GM18517 (cell line): ENCODE results near the gene KRTAP4-2.
"Not testable (repeated sequence)": the region's sequence is repeated elsewhere in the genome, so short reads cannot be mapped to it uniquely, and the experiment has no call there.

Source experiments
- ATAC-seq: cut with Tn5 transposase; IDR thresholded peaks from one replicate; pipeline ENCODE4 v1.9.1; 2021; ENCODE audit warnings: mild to moderate bottlenecking, moderate library complexity; ENCODE audit not compliant: unreplicated experiment

KRTAP4-2 gene

GRCh38 chr17:41177727-41178271 lies at the start of gene KRTAP4-2:
Gene KRTAP4-2 (minus strand): TSS chr17:41178221. CDS start chr17:41178164, 57 bp downstream.
- ATAC-seq = no peak

GRCh38 chr17:41226598-41227095 lies 48.6 kb upstream of the KRTAP4-2 start, which contains the start of gene KRTAP9-2:
Gene KRTAP9-2 (plus strand): TSS chr17:41226648. CDS start chr17:41226655, 7 bp downstream.
- not testable (repeated sequence) for ATAC-seq

- ATAC-seq = no peak
Measured at GRCh38 chr17:41226051-41226450, 48.0 kb upstream of the KRTAP4-2 start.

GRCh38 chr17:41223821-41224220 lies 45.8 kb upstream of the KRTAP4-2 start:
- ATAC-seq = no peak

- ATAC-seq = no peak
Measured at GRCh38 chr17:41215681-41216080, 37.7 kb upstream of the KRTAP4-2 start.

DNA sequence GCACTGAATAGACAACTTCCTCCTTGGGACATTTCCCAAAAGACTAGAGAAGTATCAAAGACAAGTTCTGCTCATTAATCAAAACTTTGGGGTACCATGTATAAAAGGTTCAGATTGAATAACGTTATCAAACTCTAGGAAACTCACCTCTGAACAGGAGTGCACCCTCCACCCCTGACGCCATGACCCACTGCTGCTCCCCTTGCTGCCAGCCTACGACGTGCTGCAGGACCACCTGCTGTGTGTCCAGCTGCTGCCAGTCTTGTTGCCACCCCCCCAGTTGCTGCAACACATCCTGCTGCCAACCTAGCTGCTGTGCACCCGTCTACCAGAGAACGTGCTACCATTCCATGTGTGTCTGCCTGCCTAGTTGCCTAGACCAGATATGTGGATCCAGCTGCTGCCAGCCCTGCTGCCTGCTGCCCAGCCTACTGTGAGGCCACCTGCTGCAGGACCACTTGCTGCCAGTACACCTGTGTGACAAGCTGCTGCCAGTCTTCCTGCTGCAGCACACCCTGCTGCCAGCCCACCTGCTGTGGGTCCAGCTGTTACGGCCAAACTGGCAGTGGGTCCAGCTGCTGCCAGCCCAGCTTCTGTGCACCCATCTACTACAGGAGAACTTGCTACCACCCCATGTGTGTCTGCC lies 34.6 kb upstream of the KRTAP4-2 start:
- no peak for ATAC-seq

DNA sequence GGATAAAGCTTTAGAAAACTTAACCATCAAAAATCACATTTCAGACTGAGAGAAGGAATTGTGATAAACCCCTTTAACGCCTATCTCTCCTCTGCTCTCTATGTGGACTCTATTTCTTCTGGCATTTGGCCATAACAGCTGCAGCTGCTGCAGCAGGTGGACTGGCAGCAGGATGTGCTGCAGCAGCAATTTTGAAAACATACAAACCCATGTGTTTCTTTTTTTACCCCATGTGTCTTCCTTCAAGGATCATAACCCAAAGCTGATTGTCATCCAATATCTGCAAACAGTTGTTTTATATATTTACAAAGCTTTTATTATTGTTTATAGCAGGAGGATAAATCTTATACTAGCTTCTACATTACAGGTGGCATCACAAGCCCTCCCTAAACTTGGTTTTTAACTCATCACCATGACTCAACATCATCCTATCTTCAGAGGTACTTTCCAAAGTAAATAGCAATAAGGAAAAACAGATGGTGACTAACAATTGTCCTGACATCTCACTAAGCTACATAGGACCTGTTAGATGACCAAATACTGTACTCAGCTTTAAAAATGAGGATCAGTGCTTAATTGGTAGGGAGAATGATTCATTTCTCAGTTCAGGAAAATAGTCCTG lies 33.9 kb upstream of the KRTAP4-2 start:
- no peak for ATAC-seq

DNA sequence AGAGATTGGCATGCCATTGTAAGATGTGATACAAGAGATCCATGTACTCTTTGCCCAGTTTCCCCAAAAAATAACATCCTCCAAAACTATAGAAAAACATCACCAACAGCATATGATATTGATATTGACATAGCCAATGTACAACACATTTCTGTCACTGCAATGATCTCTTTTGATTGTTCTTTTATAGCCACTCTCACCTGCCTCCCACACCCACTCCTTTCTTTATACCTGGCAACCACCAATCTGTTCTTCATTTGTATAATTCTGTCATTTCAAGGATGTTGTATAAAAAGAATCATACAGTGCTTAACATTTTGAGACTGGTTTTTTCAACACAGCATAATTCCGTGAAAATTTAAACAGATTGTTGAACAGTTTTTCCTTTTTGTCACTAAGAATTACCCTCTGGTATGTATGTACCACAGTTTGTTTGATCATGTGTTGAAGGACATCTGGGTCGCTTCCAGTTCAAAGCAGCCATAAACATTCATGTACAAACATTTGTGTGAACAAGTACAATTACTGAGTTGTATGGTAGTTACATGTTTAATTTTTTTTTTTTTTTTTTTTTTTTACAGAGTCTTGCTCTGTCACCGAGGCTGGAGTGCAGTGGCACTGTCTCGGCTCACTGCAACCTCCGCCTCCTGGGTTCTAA lies 21.5 kb upstream of the KRTAP4-2 start:
- no peak for ATAC-seq

- ATAC-seq = no peak
Measured at GRCh38 chr17:41196068-41196467, 18.0 kb upstream of the KRTAP4-2 start.

DNA sequence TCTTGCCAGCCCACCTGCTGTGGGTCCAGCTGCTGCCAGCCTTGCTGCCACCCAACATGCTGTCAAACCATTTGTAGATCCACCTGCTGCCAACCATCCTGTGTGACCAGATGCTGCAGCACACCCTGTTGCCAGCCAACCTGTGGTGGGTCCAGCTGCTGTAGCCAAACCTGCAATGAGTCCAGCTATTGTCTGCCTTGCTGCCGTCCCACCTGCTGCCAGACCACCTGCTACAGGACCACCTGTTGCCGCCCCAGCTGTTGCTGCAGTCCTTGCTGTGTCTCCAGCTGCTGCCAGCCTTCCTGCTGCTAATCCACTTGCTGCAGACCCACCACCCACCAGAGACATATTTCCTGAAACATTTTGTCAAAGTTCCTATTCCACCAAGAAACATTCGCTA lies 12.3 kb upstream of the KRTAP4-2 start:
- ATAC-seq = no peak

- not testable (repeated sequence) for ATAC-seq
Measured at GRCh38 chr17:41189837-41190318, 11.9 kb upstream of the KRTAP4-2 start, which contains the start of gene KRTAP9-1. Gene KRTAP9-1 (plus strand): TSS chr17:41189887. CDS start chr17:41189887, 0 bp downstream.

GRCh38 chr17:41186872-41187271 lies 8.9 kb upstream of the KRTAP4-2 start:
- no peak for ATAC-seq

DNA sequence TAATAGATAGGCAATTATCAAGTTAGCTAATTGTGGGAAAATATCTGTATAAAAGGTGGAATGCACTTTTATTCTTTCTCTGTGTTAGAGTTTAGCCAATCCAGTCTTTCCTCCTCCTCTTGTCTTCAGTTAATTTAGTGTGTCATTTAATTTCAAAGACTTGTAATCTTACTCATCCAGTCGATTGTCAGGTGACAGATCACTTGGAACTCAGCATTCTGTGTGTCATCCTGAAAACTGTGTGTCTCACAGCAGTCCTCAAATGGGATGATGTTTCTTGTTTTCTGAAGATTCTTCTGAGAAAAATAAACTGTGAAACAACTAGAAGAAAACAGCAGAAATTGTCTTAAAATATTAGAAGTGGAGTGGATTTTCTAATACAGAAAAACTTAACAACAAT lies 7.0 kb upstream of the KRTAP4-2 start:
- no peak for ATAC-seq

DNA sequence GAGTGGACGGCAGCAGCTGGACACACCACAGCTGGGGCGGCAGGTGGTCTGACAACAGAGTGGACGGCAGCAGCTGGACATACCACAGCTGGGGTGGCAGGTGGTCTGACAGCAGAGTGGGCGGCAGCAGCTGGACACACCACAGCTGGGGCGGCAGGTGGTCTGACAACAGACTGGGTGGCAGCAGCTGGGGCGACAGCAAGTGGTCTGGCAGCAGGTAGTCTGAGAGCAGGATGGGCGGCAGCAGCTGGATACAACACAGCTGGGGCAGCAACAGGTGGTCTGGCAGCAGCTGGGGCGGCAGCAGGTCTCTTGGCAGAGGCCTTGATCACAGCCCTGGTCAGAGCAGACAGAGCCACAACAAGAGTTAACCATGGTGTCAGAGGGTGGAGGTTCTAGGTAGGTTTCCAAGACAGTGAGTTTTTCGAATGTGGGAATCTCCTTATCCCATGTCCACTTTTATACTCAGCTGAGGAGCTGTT lies 6.5 kb upstream of the KRTAP4-2 start, which contains the start of gene KRTAP4-1:
TSS of gene KRTAP4-1 (minus strand) at position 432 of the 482 bp plus-strand sequence. CDS start at position 375, 57 bp downstream.
- ATAC-seq = no peak

DNA sequence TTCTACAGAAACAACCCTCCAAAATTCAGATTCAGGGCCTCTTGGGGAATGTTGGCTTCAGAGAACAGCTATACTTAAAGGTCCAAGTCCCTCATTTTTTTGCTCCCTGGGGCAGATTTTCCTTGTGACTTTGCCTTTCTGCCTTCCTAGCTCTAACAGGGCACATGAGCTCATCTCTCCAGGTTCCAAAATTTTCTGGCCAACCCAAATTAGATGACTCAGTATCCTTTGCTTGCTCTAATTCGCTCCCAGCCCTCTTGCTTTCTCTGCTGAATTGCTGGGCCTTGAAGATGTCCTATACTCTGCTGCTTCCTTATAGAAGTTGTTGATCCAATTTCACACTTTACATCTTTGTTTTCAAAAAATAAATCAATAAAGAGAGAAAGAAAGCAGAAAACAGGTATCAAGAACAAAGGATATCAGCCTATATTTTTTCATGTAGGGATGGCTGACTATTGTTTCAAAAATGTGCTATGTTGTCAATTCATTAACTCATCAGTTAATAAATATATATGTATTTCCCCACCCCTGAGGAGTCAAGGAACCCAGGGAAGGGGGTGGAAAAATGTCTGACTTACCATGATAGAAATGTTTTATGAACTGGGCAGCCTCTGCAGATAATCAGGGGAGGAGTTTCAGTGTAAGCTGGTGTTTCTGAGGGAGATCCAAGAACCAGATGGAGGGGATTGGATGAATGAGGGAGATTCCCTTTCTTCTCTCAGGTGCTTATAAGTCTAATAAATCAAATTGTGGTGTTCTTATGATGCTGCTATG lies 1.0 kb upstream of the KRTAP4-2 start:
- no peak for ATAC-seq

- no peak for ATAC-seq
Measured at GRCh38 chr17:41178341-41178740, 320 bp upstream of the KRTAP4-2 start.

GRCh38 chr17:41176744-41177387 lies 1.2 kb downstream of the KRTAP4-2 start:
- ATAC-seq = no peak

DNA sequence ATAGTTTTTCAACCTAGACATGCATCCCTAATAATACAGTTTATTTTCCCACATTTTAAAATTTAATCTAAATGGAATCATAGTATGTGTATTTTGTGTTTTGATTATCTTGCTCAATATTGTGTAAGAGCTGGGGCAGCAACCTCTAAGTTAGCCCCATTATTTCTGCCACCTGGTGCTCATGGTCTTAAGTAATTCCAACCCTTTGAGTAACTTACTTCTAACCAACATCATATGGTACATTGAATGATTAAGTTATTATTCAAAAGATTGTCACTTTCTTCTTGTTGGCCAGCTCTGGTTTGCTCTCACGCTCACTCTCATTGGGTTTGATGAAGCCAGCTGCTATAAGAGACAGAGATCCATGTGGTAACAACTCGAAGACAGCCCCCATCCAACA lies 6.1 kb downstream of the KRTAP4-2 start:
- no peak for ATAC-seq

GRCh38 chr17:41168121-41168520 lies 9.9 kb downstream of the KRTAP4-2 start, which contains the start of gene KRTAP4-3:
Gene KRTAP4-3 (minus strand): TSS chr17:41168221. CDS start chr17:41168172, 49 bp downstream.
- no peak for ATAC-seq

DNA sequence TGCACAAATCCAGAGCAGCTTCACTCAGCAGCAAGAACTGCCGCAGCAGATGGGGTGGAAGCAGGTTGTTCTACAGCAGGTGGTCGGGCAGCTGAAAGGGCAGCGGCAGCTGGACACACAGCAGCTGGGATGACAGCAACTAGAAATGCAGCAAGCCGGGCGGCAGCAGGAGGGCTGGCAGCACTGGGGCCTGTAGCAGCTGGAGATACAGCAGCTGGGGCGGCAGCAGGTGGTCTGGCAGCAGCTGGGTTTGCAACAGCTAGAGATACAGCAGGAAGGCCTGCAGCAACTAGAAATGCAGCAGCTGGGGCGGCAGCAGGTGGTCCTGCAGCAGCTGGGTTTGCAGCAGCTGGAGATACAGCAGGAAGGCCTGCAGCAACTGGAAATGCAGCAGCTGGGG lies 10.5 kb downstream of the KRTAP4-2 start:
- no peak for ATAC-seq
